ENCODE data around the gene PACSIN2.
"Not testable (repeated sequence)": the region's sequence is repeated elsewhere in the genome, so short reads cannot be mapped to it uniquely, and the experiment has no call there.

PACSIN2 gene

DNA sequence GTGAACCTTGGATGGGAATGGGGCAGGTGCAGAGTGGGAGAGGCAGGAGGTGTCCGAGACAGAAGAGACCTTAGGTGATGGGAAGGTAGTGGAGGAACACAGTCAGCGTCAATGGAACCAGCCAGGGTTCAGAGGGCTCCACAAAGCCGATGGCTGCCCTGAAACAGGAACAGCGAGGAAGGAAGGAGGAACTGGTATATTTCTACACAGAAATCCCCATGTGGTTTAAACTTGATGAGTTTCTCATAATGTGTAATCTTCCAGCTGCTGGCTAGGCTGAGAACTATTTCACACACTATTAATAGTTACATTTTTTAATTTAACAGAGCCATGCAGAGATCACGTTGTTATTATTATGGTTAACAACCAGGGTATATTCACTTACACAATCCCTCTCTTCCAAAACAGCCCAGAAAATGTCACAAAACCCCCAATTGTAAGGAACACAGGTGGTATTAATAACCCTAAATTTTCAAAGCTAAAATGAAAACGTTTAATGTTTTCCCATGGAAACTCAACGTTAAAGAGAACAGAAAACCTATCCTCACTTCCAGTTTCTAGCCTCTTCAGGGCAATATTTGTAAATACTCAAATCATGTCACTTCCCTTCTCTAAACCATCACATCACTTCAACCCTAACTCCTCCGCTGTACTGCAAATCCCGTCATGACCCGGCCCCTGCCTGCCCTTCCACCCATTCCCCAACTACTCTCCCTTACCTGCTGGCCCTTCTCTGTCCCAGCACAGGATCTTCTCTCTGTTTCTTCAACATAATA is 83.3 kb downstream of the PACSIN2 start:
- Histone ChIP-seq H3K36me3 (ENCODE audit: control insufficient read depth in 1 of 2, insufficient read depth in 2 of 2, low read length in 2 of 2) (peaks cover 0 to 6% of the 10 kb centered on the region in 2 donors), H3K4me1 (ENCODE audit: control insufficient read depth in 1 of 2, insufficient read depth in 2 of 2, low read length in 2 of 2) (peaks cover 56 to 65% of the 10 kb centered on the region in 2 donors), H3K9me3 (ENCODE audit: control insufficient read depth in 1 of 2, low read length in 2 of 2) (no peaks in the 10 kb centered on the region), H3K4me3 (ENCODE audit: low read depth in 1 of 2, low read length in 2 of 2) (peak overlapping the region in 1 of 2 donors; percentile 43), H3K27ac (ENCODE audit: low read length) (peak overlapping the region; percentile 98), H3K27me3 (ENCODE audit: low read depth, low read length) (no peaks in the 10 kb centered on the region)

DNA sequence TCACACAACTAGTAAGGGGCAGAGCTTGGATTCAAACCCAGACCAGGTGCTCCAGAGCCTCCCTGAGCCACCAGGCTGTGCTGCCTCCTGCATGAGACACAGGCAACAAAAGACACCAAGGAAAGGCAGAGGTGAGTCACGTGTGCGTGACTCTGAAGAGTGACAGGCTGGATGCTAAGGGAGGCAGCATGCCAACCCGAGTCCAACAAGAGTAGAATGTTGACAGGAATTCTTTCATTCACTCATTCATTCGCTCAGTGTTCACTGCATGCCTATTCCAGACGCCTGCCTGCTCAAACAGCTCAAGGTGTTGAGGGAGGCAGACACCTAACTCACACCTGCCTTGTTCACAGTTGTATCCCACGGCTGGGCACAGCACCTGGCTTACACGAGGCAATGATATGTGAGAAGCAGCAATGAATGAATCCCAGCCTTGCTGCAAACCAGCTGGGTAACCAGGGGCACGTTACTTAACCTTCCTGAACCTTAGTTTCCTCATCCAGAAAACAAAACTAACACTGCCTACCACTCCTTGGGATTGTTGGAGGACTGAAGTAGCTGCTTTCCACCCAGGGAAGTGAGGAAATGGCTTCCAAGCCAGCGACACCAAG is 84.0 kb downstream of the PACSIN2 start:
- peaks cover 0 to 6% of the 10 kb centered on the region in 2 donors for H3K36me3 ChIP-seq (ENCODE audit: control insufficient read depth in 1 of 2, insufficient read depth in 2 of 2, low read length in 2 of 2)
- peaks cover 62 to 70% of the 10 kb centered on the region in 2 donors for H3K4me1 ChIP-seq (ENCODE audit: control insufficient read depth in 1 of 2, insufficient read depth in 2 of 2, low read length in 2 of 2)
- H3K27me3 ChIP-seq (ENCODE audit: low read depth, low read length): no peaks in the 10 kb centered on the region
- H3K27ac ChIP-seq (ENCODE audit: low read length): peak overlapping the region; percentile 98
- H3K9me3 ChIP-seq (ENCODE audit: control insufficient read depth in 1 of 2, low read length in 2 of 2): no peaks in the 10 kb centered on the region
- peak overlapping the region in 1 of 2 donors; percentile 43 for H3K4me3 ChIP-seq (ENCODE audit: low read depth in 1 of 2, low read length in 2 of 2)

DNA sequence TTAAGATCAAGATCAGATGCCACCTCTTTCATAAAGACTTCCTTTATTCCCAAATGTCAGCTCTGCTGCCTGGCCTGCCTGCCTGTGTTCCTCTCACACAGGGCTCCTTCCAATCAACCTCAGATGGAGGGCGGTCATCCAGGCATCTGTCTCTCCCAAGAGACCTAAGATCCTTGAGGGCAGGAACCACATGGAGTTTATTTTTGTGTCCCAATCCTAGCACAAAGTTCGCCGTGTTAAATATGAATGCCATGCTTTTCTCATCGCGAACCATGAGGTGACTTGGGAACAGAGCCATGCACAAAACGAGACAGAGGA is 85.2 kb downstream of the PACSIN2 start:
- peak overlapping the region; percentile 98 for H3K27ac ChIP-seq (ENCODE audit: low read length)
- peak overlapping the region in 1 of 2 donors; percentile 7 for H3K4me3 ChIP-seq (ENCODE audit: low read depth in 1 of 2, low read length in 2 of 2)
- peaks cover 0 to 6% of the 10 kb centered on the region in 2 donors for H3K36me3 ChIP-seq (ENCODE audit: control insufficient read depth in 1 of 2, insufficient read depth in 2 of 2, low read length in 2 of 2)
- H3K4me1 ChIP-seq (ENCODE audit: control insufficient read depth in 1 of 2, insufficient read depth in 2 of 2, low read length in 2 of 2): peaks cover 61 to 67% of the 10 kb centered on the region in 2 donors
- no peaks in the 10 kb centered on the region for H3K9me3 ChIP-seq (ENCODE audit: control insufficient read depth in 1 of 2, low read length in 2 of 2)
- H3K27me3 ChIP-seq (ENCODE audit: low read depth, low read length): no peaks in the 10 kb centered on the region

DNA sequence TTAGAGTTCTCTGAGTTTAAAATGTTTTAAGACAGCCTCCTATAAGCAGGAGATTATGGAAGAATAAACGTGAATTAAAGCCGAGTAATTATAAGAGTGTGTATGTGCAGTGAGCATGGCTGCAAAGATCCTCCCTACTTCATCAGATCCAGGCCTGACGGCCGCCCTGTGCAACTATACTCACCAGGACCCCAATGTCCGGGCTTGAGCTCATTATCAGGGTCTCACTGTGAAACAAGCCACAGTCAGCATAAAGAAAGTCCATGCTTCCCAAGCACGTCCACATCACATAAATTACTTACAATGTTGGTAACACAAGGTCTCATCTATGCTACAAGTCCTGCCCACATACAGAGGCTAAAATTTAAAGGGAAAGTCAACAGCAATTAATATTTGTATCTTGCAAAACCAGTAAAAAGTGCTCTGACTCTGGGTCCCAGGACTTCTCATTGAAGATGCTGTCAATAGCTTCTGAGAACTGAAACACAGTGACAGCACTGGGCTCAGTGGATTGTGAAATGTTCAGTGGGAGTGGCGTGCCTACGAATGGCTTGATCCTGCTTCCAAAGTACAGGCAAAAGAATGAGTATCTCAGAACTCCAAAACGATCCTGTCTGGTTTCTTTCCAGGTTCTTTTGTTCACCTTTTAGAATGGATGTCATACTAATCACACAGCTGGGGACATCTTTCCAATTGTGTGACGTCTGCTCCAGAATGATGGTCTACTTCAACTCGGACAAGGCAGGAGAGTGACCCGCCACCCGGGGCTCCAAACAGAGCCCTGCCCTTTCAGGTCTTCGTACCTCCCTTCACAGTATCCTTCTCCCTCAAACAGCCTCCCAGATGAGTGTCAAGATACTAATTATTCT is 85.7 kb downstream of the PACSIN2 start:
- Histone ChIP-seq H3K4me3 (ENCODE audit: low read depth in 1 of 2, low read length in 2 of 2) (peak overlapping the region; percentile 2 to 7), H3K36me3 (ENCODE audit: control insufficient read depth in 1 of 2, insufficient read depth in 2 of 2, low read length in 2 of 2) (peaks cover 0 to 6% of the 10 kb centered on the region in 2 donors), H3K4me1 (ENCODE audit: control insufficient read depth in 1 of 2, insufficient read depth in 2 of 2, low read length in 2 of 2) (peaks cover 57 to 67% of the 10 kb centered on the region in 2 donors), H3K9me3 (ENCODE audit: control insufficient read depth in 1 of 2, low read length in 2 of 2) (no peaks in the 10 kb centered on the region), H3K27me3 (ENCODE audit: low read depth, low read length) (no peaks in the 10 kb centered on the region), H3K27ac (ENCODE audit: low read length) (peak overlapping the region; percentile 98)

DNA sequence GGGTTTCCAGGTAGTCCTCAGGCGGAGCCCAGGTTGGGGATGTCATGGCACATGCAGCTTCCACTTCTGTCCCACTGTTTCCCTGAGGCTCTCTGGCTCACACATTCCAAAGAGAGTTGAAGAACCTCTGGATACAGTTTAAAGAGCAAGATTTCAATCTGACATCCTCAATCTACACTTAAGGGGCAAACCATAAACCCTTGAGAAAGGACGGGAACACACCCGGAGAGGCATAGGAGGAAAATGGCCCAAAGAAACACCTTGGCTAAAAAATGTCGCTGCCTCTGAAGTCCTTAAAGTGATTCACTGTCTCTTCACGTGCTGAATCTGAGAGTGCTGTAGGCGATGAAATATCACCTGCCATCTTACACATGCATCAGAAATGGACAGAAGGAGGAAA is 87.0 kb downstream of the PACSIN2 start:
- Histone ChIP-seq H3K27ac (ENCODE audit: low read length) (no peak overlapping the region), H3K27me3 (ENCODE audit: low read depth, low read length) (no peaks in the 10 kb centered on the region), H3K4me1 (ENCODE audit: control insufficient read depth in 1 of 2, insufficient read depth in 2 of 2, low read length in 2 of 2) (peaks cover 48 to 64% of the 10 kb centered on the region in 2 donors), H3K36me3 (ENCODE audit: control insufficient read depth in 1 of 2, insufficient read depth in 2 of 2, low read length in 2 of 2) (no peaks in the 10 kb centered on the region), H3K9me3 (ENCODE audit: control insufficient read depth in 1 of 2, low read length in 2 of 2) (no peaks in the 10 kb centered on the region), H3K4me3 (ENCODE audit: low read depth in 1 of 2, low read length in 2 of 2) (no peak overlapping the region)

DNA sequence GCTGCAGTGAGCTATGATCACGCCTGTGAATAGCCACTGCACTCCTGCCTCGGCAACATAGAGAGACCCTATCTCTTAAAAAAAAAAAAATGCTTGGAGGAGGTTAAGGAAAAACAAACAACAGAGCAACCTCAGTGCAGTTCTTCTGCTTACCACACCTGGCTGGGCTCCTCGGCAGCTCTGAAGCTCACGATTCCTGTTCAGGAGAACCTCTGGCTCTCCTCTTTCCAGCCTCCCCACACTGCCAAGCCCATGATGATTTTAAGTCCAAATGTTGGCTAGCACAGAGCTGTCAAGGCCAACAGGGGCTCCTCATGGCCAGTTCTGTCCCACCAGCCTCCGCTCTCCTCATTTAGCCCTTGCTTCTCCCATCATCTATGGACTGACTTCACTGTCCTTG is 88.2 kb downstream of the PACSIN2 start:
- Histone ChIP-seq H3K36me3 (ENCODE audit: control insufficient read depth in 1 of 2, insufficient read depth in 2 of 2, low read length in 2 of 2) (no peaks in the 10 kb centered on the region), H3K9me3 (ENCODE audit: control insufficient read depth in 1 of 2, low read length in 2 of 2) (no peaks in the 10 kb centered on the region), H3K27ac (ENCODE audit: low read length) (no peak overlapping the region), H3K4me3 (ENCODE audit: low read depth in 1 of 2, low read length in 2 of 2) (no peak overlapping the region), H3K4me1 (ENCODE audit: control insufficient read depth in 1 of 2, insufficient read depth in 2 of 2, low read length in 2 of 2) (peaks cover 46 to 65% of the 10 kb centered on the region in 2 donors), H3K27me3 (ENCODE audit: low read depth, low read length) (no peaks in the 10 kb centered on the region)

DNA sequence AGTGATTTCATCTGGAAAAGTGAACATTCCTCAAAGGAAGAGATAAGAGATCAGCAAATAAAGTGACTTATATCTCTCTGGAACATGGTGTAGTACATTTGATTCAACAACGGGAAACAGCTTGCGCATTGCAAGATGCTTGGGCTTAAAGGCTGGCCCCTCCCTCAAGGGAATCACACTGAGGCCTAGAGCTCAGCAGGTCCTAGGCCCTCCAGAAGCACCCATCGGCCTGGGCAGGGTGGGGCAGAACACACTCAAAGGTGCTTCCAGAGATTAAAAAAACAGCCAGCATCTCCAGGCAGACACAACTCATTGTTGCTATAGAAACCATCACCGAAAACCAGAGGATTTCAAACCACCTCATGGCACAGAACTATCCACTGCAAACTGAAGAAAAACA is 88.8 kb downstream of the PACSIN2 start:
- no peak overlapping the region for H3K4me3 ChIP-seq (ENCODE audit: low read depth in 1 of 2, low read length in 2 of 2)
- H3K9me3 ChIP-seq (ENCODE audit: control insufficient read depth in 1 of 2, low read length in 2 of 2): no peaks in the 10 kb centered on the region
- peaks cover 43 to 67% of the 10 kb centered on the region in 2 donors for H3K4me1 ChIP-seq (ENCODE audit: control insufficient read depth in 1 of 2, insufficient read depth in 2 of 2, low read length in 2 of 2)
- H3K27ac ChIP-seq (ENCODE audit: low read length): no peak overlapping the region
- no peaks in the 10 kb centered on the region for H3K36me3 ChIP-seq (ENCODE audit: control insufficient read depth in 1 of 2, insufficient read depth in 2 of 2, low read length in 2 of 2)
- no peaks in the 10 kb centered on the region for H3K27me3 ChIP-seq (ENCODE audit: low read depth, low read length)

DNA sequence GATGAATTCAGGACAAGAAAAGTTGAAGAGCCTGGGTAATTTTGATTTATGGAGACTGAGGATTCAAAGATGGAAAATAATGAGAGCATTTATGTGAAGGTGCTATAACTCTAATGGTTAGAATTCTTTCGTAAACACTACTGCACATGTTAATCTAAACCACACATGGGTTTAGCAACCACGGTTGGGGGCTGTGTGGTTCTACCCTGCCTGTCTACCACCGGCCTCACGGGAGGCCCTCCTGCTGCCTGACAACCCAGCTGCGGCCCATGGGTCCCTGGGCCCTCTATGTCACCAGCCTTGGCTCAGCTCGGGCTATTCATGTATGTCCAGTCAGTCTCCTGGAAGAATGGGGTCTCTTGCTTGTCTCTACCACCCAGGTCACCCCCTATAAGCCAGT is 89.4 kb downstream of the PACSIN2 start:
- peaks cover 38 to 62% of the 10 kb centered on the region in 2 donors for H3K4me1 ChIP-seq (ENCODE audit: control insufficient read depth in 1 of 2, insufficient read depth in 2 of 2, low read length in 2 of 2)
- H3K36me3 ChIP-seq (ENCODE audit: control insufficient read depth in 1 of 2, insufficient read depth in 2 of 2, low read length in 2 of 2): no peaks in the 10 kb centered on the region
- no peak overlapping the region for H3K27ac ChIP-seq (ENCODE audit: low read length)

DNA sequence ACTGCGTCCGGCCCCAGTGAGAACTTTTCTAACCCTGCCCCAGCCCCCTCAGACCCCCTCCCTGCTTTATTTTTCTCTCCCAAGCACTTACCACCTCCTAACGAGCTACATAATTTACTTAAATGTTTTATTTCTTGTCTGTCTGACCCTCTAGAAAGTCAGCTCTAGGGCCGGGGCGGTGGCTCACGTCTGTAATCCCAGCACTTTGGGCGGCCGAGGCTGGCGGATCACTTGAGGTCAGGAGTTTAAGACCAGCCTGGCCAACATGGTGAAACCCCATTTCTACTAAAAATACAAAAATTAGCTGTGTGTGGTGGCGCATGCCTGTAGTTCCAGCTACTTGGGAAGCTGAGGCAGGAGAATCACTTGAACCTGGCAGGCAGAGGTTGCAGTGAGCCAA is 89.9 kb downstream of the PACSIN2 start:
- peaks cover 36 to 58% of the 10 kb centered on the region in 2 donors for H3K4me1 ChIP-seq (ENCODE audit: control insufficient read depth in 1 of 2, insufficient read depth in 2 of 2, low read length in 2 of 2)

More for the DNA sequence above, 89.4 kb downstream of the PACSIN2 start:
- H3K4me3 ChIP-seq (ENCODE audit: low read depth in 1 of 2, low read length in 2 of 2): no peak overlapping the region
- H3K9me3 ChIP-seq (ENCODE audit: control insufficient read depth in 1 of 2, low read length in 2 of 2): no peaks in the 10 kb centered on the region
- H3K27me3 ChIP-seq (ENCODE audit: low read depth, low read length): no peaks in the 10 kb centered on the region

DNA sequence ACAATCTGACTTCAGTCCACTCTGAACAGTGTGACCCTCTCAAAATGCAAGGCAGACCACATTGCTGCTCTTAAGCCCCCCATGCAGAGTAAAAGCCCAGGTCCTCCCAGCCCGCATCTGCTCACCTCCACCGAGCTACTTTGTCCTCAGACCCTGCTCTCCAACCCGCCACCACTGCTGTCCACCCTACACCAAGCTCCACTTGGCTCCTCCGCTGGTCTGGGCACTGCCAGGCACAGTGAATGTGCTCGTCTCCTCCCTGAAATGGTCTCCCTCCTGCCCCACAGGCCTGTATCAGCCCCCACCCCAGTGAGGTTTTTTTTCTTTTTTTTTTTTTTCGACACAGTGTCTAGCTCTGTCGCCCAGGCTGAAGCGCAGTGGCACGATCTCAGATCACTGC is 90.5 kb downstream of the PACSIN2 start:
- no peak overlapping the region for H3K4me3 ChIP-seq (ENCODE audit: low read depth in 1 of 2, low read length in 2 of 2)
- no peak overlapping the region for H3K27ac ChIP-seq (ENCODE audit: low read length)
- H3K36me3 ChIP-seq (ENCODE audit: control insufficient read depth in 1 of 2, insufficient read depth in 2 of 2, low read length in 2 of 2): no peaks in the 10 kb centered on the region
- H3K27me3 ChIP-seq (ENCODE audit: low read depth, low read length): no peaks in the 10 kb centered on the region
- peaks cover 30 to 54% of the 10 kb centered on the region in 2 donors for H3K4me1 ChIP-seq (ENCODE audit: control insufficient read depth in 1 of 2, insufficient read depth in 2 of 2, low read length in 2 of 2)
- no peaks in the 10 kb centered on the region for H3K9me3 ChIP-seq (ENCODE audit: control insufficient read depth in 1 of 2, low read length in 2 of 2)

More for the DNA sequence above, 89.9 kb downstream of the PACSIN2 start:
- not testable (repeated sequence) for H3K9me3 ChIP-seq (ENCODE audit: control insufficient read depth in 1 of 2, low read length in 2 of 2); H3K4me3 ChIP-seq (ENCODE audit: low read depth in 1 of 2, low read length in 2 of 2); H3K27me3 ChIP-seq (ENCODE audit: low read depth, low read length); H3K36me3 ChIP-seq (ENCODE audit: control insufficient read depth in 1 of 2, insufficient read depth in 2 of 2, low read length in 2 of 2); H3K27ac ChIP-seq (ENCODE audit: low read length)
